Peyer's patch (tissue), 4 donors: Measurements from ENCODE around the gene STARD3NL.

Experiments used
- CTCF ChIP-seq, 6 experiments: fragments of 450-650 bp in 4 of 6; fragments of 200-600 bp in 2 of 6; sonication (generic) in 1 of 6; IDR thresholded peaks; one replicate each; pipeline ENCODE4 v1.5.1; 2017 to 2019; ENCODE audit warnings: antibody characterized with exemption in 6 of 6, mild to moderate bottlenecking in 3 of 6, moderate library complexity in 1 of 6
- POLR2A ChIP-seq, 2 donors: fragments of 450-650 bp; IDR thresholded peaks; one replicate each; pipeline ENCODE4 v1.5.1; 2017; ENCODE audit warnings: antibody characterized with exemption in 2 of 2, mild to moderate bottlenecking in 2 of 2, moderate library complexity in 2 of 2

- TF ChIP-seq CTCF (IDR thresholded peaks at IDR 0.05), result no peak
- TF ChIP-seq POLR2A (IDR thresholded peaks at IDR 0.05), result no peak
Measured at GRCh38 chr7:38185395-38186307, 7.6 kb downstream of the STARD3NL start.
